Smooth muscle cell (in vitro differentiated cells): ENCODE data around the gene SH3RF1. TPM values are rescaled to one million over a fixed set of nuclear protein-coding genes. Genes with fewer than 3 reads are reported as not detected.
A peak's percentile ranks its signal among the peaks of the same experiment; 100 is the strongest.

Source experiments
- DNase-seq: peaks from one replicate; lab custom pipeline; 2025; ENCODE audit not compliant: unreplicated experiment; lab: John Stamatoyannopoulos, UW
- H2AFZ ChIP-seq: fragments of 200-600 bp; sonication (generic); 2 replicates; pipeline ENCODE4 v1.6.0; 2016; ENCODE audit warnings: antibody characterized with exemption, low read depth, mild to moderate bottlenecking
- H3F3A ChIP-seq: fragments of 200-600 bp; sonication (generic); 2 replicates; pipeline ENCODE4 v1.6.0; 2017; ENCODE audit warnings: antibody characterized with exemption, low read depth
- H3K27ac ChIP-seq: fragments of 200-600 bp; sonication (generic); 2 replicates; pipeline ENCODE4 v1.5.1; 2016; ENCODE audit warnings: low read depth, mild to moderate bottlenecking
- H3K27me3 ChIP-seq: fragments of 200-600 bp; sonication (generic); 2 replicates; pipeline ENCODE4 v1.6.1; 2016; ENCODE audit warnings: low read depth, mild to moderate bottlenecking
- H3K36me3 ChIP-seq: fragments of 200-600 bp; sonication (generic); 2 replicates; pipeline ENCODE4 v1.5.1; 2016; ENCODE audit warnings: low read depth
- H3K4me1 ChIP-seq: fragments of 200-600 bp; sonication (generic); 2 replicates; pipeline ENCODE4 v1.5.1; 2016; ENCODE audit warnings: low read depth
- H3K4me2 ChIP-seq: fragments of 200-600 bp; sonication (generic); 2 replicates; pipeline ENCODE4 v1.6.0; 2016; ENCODE audit warnings: mild to moderate bottlenecking
- H3K4me3 ChIP-seq: fragments of 200-600 bp; sonication (generic); 2 replicates; pipeline ENCODE4 v1.5.1; 2016; ENCODE audit warnings: mild to moderate bottlenecking
- H3K79me2 ChIP-seq: fragments of 200-600 bp; sonication (generic); 2 replicates; pipeline ENCODE4 v1.6.0; 2016; ENCODE audit warnings: low read depth, mild to moderate bottlenecking
- H3K9ac ChIP-seq: fragments of 200-600 bp; sonication (generic); 2 replicates; pipeline ENCODE4 v1.6.0; 2016; ENCODE audit warnings: low read depth
- H3K9me3 ChIP-seq: fragments of 200-600 bp; sonication (generic); replicated peaks from 2 replicates; pipeline ENCODE4 v1.5.1; 2016; ENCODE audit warnings: low read depth
- H4K20me1 ChIP-seq: fragments of 200-600 bp; sonication (generic); 2 replicates; pipeline ENCODE4 v1.6.0; 2016; ENCODE audit warnings: low read depth
- WGBS: methylation state at CpG from one replicate; pipeline ENCODE4 v1.1.7; 2016; ENCODE audit warnings: low lambda C conversion rate; 5-methylcytosine and 5-hydroxymethylcytosine counted together
- polyA plus RNA-seq: library from polyadenylated mRNA; unstranded; fragments of >200 nt; fragmentation: Nextera tagmentation; extraction: Ambion mirVana; gene quantifications from 2 replicates; pipeline ENCODE4 v1.2.1, GENCODE V29; 2016
- total RNA-seq: library from RNA; depleted of rRNA; stranded (reverse); fragments of >200 nt; gene quantifications from 2 replicates; pipeline ENCODE4 v1.2.3, GENCODE V29; 2014
- TF ChIP-seq, protein P1 (sequence below): fragments of 200-600 bp; sonication (generic); IDR thresholded peaks from 2 replicates; pipeline ENCODE4 v1.5.1; 2017; ENCODE audit warnings: borderline replicate concordance, mild to moderate bottlenecking, antibody characterized with exemption; ENCODE audit not compliant: insufficient read depth, poor library complexity, severe bottlenecking

SH3RF1 gene
- total and polyA plus RNA-seq, 2 experiments from 2014 or later, result 9.4 to 10.2 TPM

DNA sequence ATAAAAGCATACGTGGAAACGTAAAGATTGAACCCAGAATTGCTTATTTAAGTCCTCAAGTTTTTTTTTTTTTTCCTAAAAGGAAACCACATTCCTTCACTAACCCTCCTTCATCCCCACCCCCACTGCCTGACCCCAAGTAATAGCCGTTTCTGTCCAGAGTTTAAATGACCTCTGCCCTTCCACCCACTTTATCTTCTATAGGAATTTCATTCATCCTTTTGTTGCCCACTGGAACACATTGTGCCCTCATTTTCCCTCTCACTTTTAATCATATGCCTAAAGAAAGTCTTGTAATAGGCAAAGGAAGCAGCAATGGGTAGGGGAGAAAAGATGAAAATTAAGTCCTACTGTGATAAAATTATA is 62.7 kb downstream of the SH3RF1 start:
- Histone ChIP-seq H3K9me3 (no peaks in the 10 kb centered on the region), H3K4me2 (no peak overlapping the region), H3K36me3 (no peaks in the 10 kb centered on the region), H3K27me3 (no peaks in the 10 kb centered on the region), H3K4me1 (peaks cover 14% of the 10 kb centered on the region), H3K4me3 (no peak overlapping the region), H4K20me1 (peaks cover 20% of the 10 kb centered on the region), H3K9ac (no peak overlapping the region), H3K79me2 (peaks cover 74% of the 10 kb centered on the region), H3F3A (no peaks in the 10 kb centered on the region), H2AFZ (no peak overlapping the region), H3K27ac (no peak overlapping the region)
- TF ChIP-seq, protein P1, sequence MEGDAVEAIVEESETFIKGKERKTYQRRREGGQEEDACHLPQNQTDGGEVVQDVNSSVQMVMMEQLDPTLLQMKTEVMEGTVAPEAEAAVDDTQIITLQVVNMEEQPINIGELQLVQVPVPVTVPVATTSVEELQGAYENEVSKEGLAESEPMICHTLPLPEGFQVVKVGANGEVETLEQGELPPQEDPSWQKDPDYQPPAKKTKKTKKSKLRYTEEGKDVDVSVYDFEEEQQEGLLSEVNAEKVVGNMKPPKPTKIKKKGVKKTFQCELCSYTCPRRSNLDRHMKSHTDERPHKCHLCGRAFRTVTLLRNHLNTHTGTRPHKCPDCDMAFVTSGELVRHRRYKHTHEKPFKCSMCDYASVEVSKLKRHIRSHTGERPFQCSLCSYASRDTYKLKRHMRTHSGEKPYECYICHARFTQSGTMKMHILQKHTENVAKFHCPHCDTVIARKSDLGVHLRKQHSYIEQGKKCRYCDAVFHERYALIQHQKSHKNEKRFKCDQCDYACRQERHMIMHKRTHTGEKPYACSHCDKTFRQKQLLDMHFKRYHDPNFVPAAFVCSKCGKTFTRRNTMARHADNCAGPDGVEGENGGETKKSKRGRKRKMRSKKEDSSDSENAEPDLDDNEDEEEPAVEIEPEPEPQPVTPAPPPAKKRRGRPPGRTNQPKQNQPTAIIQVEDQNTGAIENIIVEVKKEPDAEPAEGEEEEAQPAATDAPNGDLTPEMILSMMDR, result no peak
- 72% methylated on average over 3 of the region's 3 CpGs for WGBS
- no peak for DNase-seq

DNA sequence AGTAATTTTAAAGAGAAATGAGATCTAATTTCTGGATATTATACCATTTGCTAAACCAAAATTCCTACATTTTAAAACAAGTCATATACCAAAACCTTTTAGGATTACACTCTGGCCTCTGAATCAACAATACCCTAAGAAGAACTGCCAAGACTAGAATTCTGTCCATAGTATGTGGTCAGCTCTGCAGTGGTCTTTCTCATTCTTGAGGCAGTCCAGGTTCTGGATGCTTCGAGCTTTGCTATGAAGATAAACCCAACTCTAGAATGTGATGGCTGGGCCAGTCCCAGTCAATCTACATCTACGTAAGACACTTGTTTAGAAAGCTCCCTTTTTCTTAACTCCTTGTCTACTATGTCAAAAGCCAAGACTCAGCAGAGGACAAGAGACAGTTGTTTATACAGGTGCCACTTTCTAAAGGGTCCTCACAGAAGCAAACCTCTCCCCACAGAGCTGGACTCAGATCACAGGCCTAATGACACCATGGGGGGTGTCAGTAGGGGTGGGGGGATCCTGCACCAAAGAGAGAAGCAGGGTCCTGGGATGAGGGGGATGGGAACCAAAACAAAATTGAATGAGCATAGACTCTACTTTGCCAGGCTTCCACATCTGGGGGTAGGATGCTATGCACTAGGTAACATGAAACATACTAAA is 63.2 kb downstream of the SH3RF1 start:
- Histone ChIP-seq H3K4me1 (peaks cover 14% of the 10 kb centered on the region), H3K36me3 (no peaks in the 10 kb centered on the region), H2AFZ (no peak overlapping the region), H3K9me3 (no peaks in the 10 kb centered on the region), H3K4me2 (no peak overlapping the region), H3K79me2 (peaks cover 75% of the 10 kb centered on the region), H3K4me3 (no peak overlapping the region), H3K27me3 (no peaks in the 10 kb centered on the region), H3K27ac (no peak overlapping the region), H4K20me1 (peaks cover 23% of the 10 kb centered on the region), H3F3A (no peaks in the 10 kb centered on the region), H3K9ac (no peak overlapping the region)
- TF ChIP-seq, protein P1, result no peak
- DNase-seq, result no peak
- WGBS, result 96% methylated on average over 2 of the region's 2 CpGs

DNA sequence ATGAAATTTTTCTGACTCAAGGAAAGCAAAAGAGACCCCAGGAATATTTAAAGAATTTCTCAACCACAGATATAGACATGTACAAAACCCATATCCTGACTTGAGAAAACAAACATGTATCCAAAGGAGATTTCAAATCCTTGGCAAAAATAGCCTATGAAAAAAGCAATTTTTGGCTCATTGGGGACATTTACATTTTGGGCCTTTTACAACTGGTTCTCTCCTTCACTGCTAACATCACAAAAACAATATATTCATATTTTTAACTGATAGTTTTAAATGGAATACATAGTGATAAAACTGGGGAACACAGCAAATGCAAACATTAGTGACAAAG is 65.0 kb downstream of the SH3RF1 start:
- Histone ChIP-seq H3K4me1 (peaks cover 30% of the 10 kb centered on the region), H3K27me3 (no peaks in the 10 kb centered on the region), H3K36me3 (no peaks in the 10 kb centered on the region), H3K9ac (no peak overlapping the region), H3F3A (peaks cover 6% of the 10 kb centered on the region), H3K27ac (no peak overlapping the region), H2AFZ (no peak overlapping the region), H4K20me1 (peaks cover 35% of the 10 kb centered on the region), H3K9me3 (no peaks in the 10 kb centered on the region), H3K4me2 (no peak overlapping the region), H3K79me2 (peaks cover 74% of the 10 kb centered on the region), H3K4me3 (no peak overlapping the region)
- DNase-seq, result no peak
- TF ChIP-seq, protein P1, result no peak

DNA sequence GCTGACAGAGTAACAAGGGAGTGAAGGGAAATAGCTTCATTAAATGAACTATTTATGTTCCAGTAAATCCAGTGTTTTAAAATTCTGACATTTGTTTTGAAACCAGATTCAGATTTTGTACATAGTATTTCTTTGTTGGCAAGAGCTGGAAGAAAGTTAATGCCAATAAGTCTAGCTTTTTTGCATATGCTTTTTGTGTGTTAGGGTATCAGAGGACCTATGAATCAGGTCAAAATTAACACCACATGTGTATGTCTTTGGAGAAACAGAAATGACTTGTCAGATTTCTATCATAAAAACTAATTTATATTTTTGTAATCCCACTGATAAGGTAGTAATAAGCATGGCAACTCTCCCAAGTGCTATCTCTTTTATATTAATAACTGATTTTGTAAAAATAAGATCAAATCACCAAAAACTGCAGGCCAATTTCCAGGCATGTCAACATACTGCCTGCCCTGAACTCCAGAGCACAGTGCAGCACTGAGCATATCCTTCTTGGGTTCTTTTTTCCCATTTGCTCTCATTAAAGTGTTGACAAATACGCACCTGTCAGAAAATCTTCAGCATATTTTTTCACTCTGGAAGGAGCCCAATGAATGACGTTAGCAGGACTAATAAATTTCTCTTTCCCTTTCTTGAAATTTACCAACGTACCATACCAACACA is 65.5 kb downstream of the SH3RF1 start:
- Histone ChIP-seq H3K4me1 (peaks cover 35% of the 10 kb centered on the region), H3K9me3 (no peaks in the 10 kb centered on the region), H3K9ac (no peak overlapping the region), H3K79me2 (peaks cover 74% of the 10 kb centered on the region), H3K4me3 (no peak overlapping the region), H3K27me3 (no peaks in the 10 kb centered on the region), H3F3A (peaks cover 6% of the 10 kb centered on the region), H4K20me1 (peaks cover 40% of the 10 kb centered on the region), H3K4me2 (no peak overlapping the region), H3K36me3 (no peaks in the 10 kb centered on the region), H3K27ac (peak overlapping the region; percentile 48), H2AFZ (no peak overlapping the region)
- TF ChIP-seq, protein P1, result no peak
- 94% methylated on average over 3 of the region's 3 CpGs for WGBS
- DNase-seq, result no peak
